ENCODE results near the gene HNRNPL.

HNRNPL gene

GRCh38 chr19:38850436-38850975 is 720 bp upstream of the HNRNPL start:
- DNase-seq (ENCODE audit: low spot score in 2 of 2) (peak; percentile 94 to 99), ATAC-seq (replicated peaks; ENCODE audit: extremely low read depth, poor library complexity, severe bottlenecking) (peak; percentile 76)
- H3K9me3 Mint-ChIP-seq = no peaks in the 10 kb centered on the region
- peak overlapping the region; percentile 98 for H3K27ac Mint-ChIP-seq (ENCODE audit: low read depth)
- no peaks in the 10 kb centered on the region for H3K27me3 Mint-ChIP-seq
- peak overlapping the region; percentile 90 for H3K4me3 Mint-ChIP-seq
- H3K36me3 Mint-ChIP-seq (ENCODE audit: insufficient read depth) = peaks cover 52% of the 10 kb centered on the region
- H3K4me1 Mint-ChIP-seq = peaks cover 52% of the 10 kb centered on the region

DNA sequence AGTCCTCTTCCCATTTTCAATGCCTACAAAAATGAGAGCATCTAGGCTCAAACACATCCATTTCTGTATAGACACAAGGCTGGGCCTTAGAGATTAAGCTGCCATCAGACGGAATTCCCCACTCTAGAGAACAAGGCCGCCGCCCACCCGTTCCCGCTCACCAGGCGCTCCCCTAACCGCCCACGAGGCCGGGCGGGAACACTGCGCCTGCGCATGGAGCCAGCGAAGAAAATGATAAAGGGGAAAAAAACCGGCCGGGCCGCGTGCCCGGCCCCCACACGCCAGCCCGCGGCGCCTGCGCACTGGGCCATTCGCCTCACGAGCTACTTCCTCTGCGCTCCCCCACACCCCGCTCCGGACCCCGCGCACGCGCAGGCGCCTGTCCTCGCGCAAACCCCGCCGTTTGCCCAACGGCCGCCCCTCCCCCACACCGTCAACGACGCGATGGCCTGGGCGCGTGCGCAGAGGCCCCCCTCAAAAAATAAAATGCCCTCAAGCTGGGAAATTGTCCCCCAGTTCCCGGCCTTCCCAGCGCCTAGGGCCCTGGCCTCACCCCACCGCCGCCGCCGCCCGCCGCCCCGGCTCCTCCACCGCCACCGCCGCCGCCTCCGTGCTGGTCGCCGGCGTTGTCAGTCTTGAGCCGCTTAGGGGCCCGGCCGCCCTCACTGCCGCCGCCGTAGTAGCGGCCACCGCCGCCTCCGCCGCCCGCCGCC is 483 bp downstream of the HNRNPL start:
- H3K27me3 Mint-ChIP-seq = no peaks in the 10 kb centered on the region
- H3K27ac Mint-ChIP-seq (ENCODE audit: low read depth) = peak overlapping the region; percentile 98
- peak overlapping the region; percentile 90 for H3K4me3 Mint-ChIP-seq
- peak; percentile 93 for DNase-seq (ENCODE audit: low spot score in 2 of 2)
- no peaks in the 10 kb centered on the region for H3K9me3 Mint-ChIP-seq
- peaks cover 61% of the 10 kb centered on the region for H3K4me1 Mint-ChIP-seq
- H3K36me3 Mint-ChIP-seq (ENCODE audit: insufficient read depth) = peaks cover 64% of the 10 kb centered on the region
- ATAC-seq (replicated peaks; ENCODE audit: extremely low read depth, poor library complexity, severe bottlenecking) = peak; percentile 18

DNA sequence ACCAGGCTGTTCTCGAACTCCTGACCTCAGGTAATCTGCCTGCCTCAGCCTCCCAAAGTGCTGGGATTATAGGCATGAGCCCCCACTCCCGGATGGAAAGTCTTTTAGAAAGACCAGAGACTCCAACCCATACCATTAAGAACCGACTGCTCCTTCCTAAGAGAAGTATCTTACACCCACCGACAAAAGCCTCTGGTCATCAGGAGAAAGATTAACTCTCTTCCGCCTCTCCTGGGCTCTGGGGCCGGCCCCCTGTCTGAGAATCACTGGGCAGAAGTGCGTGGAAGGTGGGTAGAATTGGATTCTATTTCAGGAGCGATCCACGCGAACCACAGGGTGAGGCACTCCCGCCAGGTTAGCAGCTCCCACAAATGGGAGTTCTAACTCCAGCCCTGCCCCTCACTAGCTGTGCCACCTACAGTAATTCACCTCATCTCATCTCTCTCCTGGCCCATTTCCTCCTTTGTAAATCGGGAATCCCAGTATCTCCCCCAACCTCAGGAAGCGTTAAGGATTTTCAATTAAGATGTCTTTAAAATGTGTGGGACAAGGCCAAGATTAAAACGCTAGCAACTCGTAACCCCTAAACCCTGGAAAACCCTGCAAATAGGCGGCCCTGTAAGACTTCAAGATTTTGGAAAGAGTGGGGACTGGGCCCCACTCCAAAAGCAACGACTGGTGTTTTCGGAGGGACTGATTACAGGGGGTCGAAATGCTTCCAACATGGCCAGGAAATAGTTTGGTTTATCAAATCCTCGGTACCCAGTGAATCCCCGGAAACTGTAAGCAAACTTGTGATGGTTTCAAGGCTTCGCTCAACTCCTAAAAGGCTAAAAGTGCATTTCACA is 1.3 kb downstream of the HNRNPL start:
- DNase-seq (ENCODE audit: low spot score in 2 of 2) (no peak), ATAC-seq (replicated peaks; ENCODE audit: extremely low read depth, poor library complexity, severe bottlenecking) (no peak)
- Mint-ChIP-seq H3K36me3 (ENCODE audit: insufficient read depth) (peaks cover 72% of the 10 kb centered on the region), H3K27me3 (no peaks in the 10 kb centered on the region), H3K4me1 (peaks cover 69% of the 10 kb centered on the region), H3K9me3 (no peaks in the 10 kb centered on the region), H3K4me3 (peak overlapping the region; percentile 90), H3K27ac (ENCODE audit: low read depth) (peak overlapping the region; percentile 98)

DNA sequence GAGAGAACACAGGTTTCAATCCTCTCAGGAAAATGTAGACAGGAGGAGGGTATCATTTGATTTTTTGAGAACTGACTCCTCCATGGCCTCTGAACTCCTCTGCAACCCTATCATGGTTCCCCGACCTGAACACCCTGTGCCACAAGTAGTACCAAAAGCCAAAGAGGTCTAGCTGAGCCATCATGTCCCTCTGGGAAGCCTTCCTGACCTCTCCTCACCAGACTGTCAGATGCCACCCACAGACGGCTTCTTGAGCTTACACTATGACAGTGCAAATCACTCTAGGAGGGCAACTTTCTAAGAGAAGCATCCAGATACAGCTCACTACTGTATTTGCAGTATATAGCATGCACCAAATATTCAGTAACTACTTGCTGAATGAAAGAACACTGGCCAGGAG is 3.7 kb downstream of the HNRNPL start:
- Mint-ChIP-seq H3K36me3 (ENCODE audit: insufficient read depth) (peaks cover 89% of the 10 kb centered on the region), H3K4me1 (peaks cover 74% of the 10 kb centered on the region), H3K27ac (ENCODE audit: low read depth) (no peak overlapping the region), H3K27me3 (no peaks in the 10 kb centered on the region), H3K9me3 (no peaks in the 10 kb centered on the region), H3K4me3 (peak overlapping the region; percentile 31)
- no peak for DNase-seq (ENCODE audit: low spot score in 2 of 2)
- no peak for ATAC-seq (replicated peaks; ENCODE audit: extremely low read depth, poor library complexity, severe bottlenecking)

DNA sequence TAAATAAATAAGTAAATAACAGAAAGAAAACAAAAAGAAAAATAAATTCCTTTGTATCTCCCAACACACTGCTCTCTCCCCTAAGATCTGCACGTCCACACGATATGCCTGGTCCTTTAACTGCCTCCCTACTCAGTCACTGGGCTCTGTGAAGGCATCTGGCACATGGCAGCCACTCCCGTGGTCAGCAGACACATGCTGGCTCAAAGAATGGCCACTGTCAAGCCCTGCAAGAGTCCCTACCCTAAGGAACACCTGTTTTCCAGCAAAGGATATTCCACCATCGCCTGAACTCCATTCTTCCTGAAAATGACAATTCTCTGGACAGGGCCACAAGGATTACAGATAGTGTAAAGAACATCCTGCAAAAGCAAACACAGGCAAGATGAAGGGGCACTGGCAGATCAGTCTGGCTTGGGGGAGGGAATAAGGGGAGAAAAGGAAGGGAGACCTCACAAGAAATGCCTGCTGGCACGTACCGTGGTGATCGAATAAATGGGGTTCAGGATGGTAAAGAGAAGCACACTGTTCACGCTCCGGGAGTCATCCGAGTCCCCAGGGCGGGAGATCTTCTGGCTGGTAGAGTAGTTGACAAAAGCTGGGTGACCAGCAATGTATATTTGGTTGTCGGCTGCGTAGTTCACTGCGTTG is 4.3 kb downstream of the HNRNPL start:
- no peaks in the 10 kb centered on the region for H3K27me3 Mint-ChIP-seq
- DNase-seq (ENCODE audit: low spot score in 2 of 2) = no peak
- peak overlapping the region; percentile 47 for H3K4me3 Mint-ChIP-seq
- H3K36me3 Mint-ChIP-seq (ENCODE audit: insufficient read depth) = peaks cover 92% of the 10 kb centered on the region
- H3K4me1 Mint-ChIP-seq = peaks cover 76% of the 10 kb centered on the region
- ATAC-seq (replicated peaks; ENCODE audit: extremely low read depth, poor library complexity, severe bottlenecking) = no peak
- H3K27ac Mint-ChIP-seq (ENCODE audit: low read depth) = peak overlapping the region; percentile 75
- H3K9me3 Mint-ChIP-seq = no peaks in the 10 kb centered on the region

DNA sequence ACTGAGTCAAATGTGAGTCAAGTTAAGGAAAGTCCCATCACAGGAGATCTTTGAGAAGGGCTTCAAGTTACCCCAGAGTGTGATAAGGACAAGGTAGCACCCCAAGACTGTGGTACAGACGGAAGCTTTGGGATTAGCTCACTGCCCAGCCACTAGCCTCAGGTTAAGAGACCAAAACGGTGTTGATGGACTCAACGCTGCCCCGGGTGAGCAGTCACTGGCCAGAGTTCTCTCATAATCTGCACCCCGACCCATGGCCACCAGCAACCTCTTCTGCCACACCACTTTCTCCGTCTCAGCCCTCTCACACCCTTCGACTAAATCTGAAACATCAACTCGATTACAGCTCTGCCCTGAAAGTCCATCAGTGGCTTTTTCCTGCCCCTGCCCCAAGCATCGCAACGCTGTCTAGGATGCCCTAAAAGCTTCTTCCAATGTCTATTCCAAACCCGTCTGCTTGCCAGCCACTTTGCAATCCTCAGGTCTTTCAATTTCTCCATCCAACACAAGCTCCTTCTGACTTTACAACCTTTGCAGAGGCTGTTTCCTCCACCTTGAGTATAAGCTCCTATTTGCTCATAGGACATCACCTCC is 5.6 kb downstream of the HNRNPL start:
- Mint-ChIP-seq H3K4me3 (peak overlapping the region; percentile 40), H3K4me1 (peaks cover 83% of the 10 kb centered on the region), H3K27ac (ENCODE audit: low read depth) (peak overlapping the region; percentile 75), H3K36me3 (ENCODE audit: insufficient read depth) (peaks cover 93% of the 10 kb centered on the region), H3K9me3 (no peaks in the 10 kb centered on the region), H3K27me3 (no peaks in the 10 kb centered on the region)
- DNase-seq (ENCODE audit: low spot score in 2 of 2) (no peak), ATAC-seq (replicated peaks; ENCODE audit: extremely low read depth, poor library complexity, severe bottlenecking) (no peak)

DNA sequence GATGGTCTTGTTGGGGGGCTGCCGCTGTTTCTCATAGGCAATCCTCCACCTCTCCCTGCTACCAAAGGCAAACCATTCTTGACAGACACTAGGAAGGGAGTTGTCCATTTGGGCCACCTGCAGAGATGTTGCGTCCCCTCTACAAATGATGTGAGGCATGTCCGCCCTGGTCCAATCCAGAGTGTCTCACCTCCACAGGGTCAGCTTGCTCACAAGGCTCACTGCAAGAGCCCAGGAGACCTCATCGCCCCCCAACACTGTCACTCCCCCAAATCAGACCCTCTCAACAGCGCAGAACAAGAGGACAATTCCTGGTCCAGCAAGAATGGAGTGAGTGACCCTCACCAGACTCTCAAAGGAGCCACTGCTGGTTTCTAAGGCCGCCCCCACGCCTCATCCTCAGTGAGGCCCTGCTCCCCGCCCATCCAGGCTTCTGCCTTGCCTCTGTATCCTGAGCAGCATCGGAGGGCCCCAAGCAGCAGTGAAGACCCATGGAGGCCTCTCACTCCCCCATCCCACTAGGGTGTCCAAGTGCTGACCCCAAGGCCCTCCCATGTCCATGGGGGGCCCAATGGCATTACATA is 6.5 kb downstream of the HNRNPL start:
- Mint-ChIP-seq H3K4me1 (peaks cover 81% of the 10 kb centered on the region), H3K4me3 (peak overlapping the region; percentile 73), H3K9me3 (no peaks in the 10 kb centered on the region)

DNA sequence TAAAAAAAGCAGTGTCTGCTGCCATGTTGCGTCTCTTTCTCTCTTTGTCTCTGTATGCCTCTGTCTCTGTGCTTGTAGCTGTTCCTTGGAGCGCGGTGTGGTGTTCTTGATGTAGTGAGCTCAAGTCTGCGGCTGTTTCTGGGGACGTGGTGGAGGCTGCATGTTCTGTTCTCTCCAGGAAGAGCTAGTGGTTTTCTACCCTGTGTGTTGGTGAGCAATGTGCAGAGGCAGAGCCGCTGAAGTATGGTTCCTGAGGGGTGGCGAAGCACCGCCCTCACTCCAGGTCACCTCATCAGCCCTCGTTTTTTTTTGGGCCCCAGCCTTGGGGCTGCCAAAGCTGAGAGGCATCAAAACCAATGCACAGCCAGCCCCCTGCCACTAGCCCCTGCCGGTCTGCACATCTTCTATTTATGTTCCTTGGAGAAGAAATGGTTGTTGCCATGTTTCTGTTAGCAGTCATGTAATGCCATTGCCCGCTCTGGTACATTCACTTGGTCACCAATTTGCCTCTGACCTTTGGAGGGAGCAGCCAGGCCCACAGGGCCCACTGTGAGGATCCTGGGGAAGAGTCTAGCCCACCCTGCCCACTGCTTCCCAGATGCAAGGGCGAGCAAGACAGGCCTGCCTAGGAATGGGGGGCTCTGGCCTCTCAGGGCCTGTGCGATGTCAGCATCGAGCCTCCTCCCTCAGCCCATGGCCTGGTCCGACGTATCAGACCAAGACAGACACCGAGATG is 7.2 kb downstream of the HNRNPL start:
- Mint-ChIP-seq H3K4me3 (peak overlapping the region; percentile 73), H3K27me3 (no peaks in the 10 kb centered on the region), H3K9me3 (no peaks in the 10 kb centered on the region), H3K36me3 (ENCODE audit: insufficient read depth) (peaks cover 94% of the 10 kb centered on the region), H3K4me1 (peaks cover 74% of the 10 kb centered on the region), H3K27ac (ENCODE audit: low read depth) (peak overlapping the region; percentile 89)
- DNase-seq (ENCODE audit: low spot score in 2 of 2) (peak; percentile 33 to 53), ATAC-seq (replicated peaks; ENCODE audit: extremely low read depth, poor library complexity, severe bottlenecking) (peak; percentile 88)

More for the DNA sequence above, 6.5 kb downstream of the HNRNPL start:
- Mint-ChIP-seq H3K36me3 (ENCODE audit: insufficient read depth) (peaks cover 94% of the 10 kb centered on the region), H3K27me3 (no peaks in the 10 kb centered on the region), H3K27ac (ENCODE audit: low read depth) (peak overlapping the region; percentile 89)
- ATAC-seq (replicated peaks; ENCODE audit: extremely low read depth, poor library complexity, severe bottlenecking) (no peak), DNase-seq (ENCODE audit: low spot score in 2 of 2) (no peak)

GRCh38 chr19:38841787-38842438 is 7.9 kb downstream of the HNRNPL start:
- ATAC-seq (replicated peaks; ENCODE audit: extremely low read depth, poor library complexity, severe bottlenecking) = peak; percentile 59
- H3K27me3 Mint-ChIP-seq = no peaks in the 10 kb centered on the region
- peak overlapping the region; percentile 89 for H3K27ac Mint-ChIP-seq (ENCODE audit: low read depth)
- peaks cover 95% of the 10 kb centered on the region for H3K36me3 Mint-ChIP-seq (ENCODE audit: insufficient read depth)
- H3K4me1 Mint-ChIP-seq = peaks cover 70% of the 10 kb centered on the region
- no peaks in the 10 kb centered on the region for H3K9me3 Mint-ChIP-seq
- peak overlapping the region; percentile 73 for H3K4me3 Mint-ChIP-seq
- peak; percentile 38 to 40 for DNase-seq (ENCODE audit: low spot score in 2 of 2)

DNA sequence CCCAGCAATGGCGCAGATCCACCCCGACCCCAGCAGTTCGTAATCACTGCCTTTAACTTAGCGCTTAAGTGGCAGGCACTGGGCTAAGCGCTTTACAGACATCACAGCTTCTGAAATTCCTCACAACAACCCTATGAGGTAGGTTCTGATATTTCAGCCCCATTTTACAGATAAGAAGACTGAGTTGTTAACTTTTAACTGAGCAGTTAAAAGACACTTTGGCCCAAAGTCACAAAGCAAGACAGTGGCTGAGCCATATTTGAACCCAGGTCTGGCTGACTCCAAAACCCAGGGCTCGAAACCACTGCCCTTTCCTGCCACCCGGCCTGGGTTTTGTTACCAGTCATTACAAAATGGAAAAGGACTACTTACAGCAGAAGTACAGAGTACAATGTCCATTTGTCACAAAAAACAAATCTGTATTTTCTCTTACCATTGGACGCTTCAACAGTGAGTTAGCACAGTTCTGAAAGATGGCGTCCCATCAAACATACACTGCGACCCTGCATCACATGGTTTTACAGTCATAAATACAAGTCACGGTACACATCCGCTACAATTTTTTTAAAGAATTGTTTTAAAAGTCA is 8.5 kb downstream of the HNRNPL start:
- Mint-ChIP-seq H3K9me3 (no peaks in the 10 kb centered on the region), H3K36me3 (ENCODE audit: insufficient read depth) (peaks cover 95% of the 10 kb centered on the region), H3K27me3 (no peaks in the 10 kb centered on the region), H3K4me1 (peaks cover 66% of the 10 kb centered on the region), H3K27ac (ENCODE audit: low read depth) (peak overlapping the region; percentile 89), H3K4me3 (peak overlapping the region; percentile 73)
- ATAC-seq (replicated peaks; ENCODE audit: extremely low read depth, poor library complexity, severe bottlenecking) (no peak), DNase-seq (ENCODE audit: low spot score in 2 of 2) (no peak)

DNA sequence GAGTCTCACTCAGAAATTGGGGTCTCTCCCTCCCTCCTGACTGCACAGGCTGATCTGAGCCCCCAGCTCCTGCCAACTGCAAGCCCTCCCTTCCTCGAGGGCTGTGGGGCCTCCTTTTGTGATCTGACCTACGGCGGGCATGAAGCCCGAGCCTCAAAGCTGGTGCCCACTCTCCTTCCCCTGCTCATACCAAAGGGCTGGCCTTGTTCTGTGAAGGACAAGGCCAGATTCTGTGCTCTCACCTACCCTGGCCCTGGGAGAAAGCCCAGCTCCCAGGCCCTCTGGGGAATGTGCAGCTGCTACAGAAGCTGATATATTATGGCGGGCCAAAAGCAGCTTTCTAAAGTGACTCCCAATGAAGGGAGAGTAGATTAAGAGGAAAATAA is 9.2 kb downstream of the HNRNPL start:
- H3K27me3 Mint-ChIP-seq = no peaks in the 10 kb centered on the region
- peaks cover 95% of the 10 kb centered on the region for H3K36me3 Mint-ChIP-seq (ENCODE audit: insufficient read depth)
- DNase-seq (ENCODE audit: low spot score in 2 of 2) = no peak
- H3K9me3 Mint-ChIP-seq = no peaks in the 10 kb centered on the region
- peak overlapping the region; percentile 83 for H3K27ac Mint-ChIP-seq (ENCODE audit: low read depth)
- H3K4me1 Mint-ChIP-seq = peaks cover 59% of the 10 kb centered on the region
- ATAC-seq (replicated peaks; ENCODE audit: extremely low read depth, poor library complexity, severe bottlenecking) = no peak
- H3K4me3 Mint-ChIP-seq = peak overlapping the region; percentile 73

Data from central memory CD8-positive, alpha-beta T cell (primary cell).